ENCODE measurements around the gene HOXA4. TPM values are rescaled to one million over a fixed set of nuclear protein-coding genes. Genes with fewer than 3 reads are reported as not detected.

Gene HOXA4
- total RNA-seq, 1 experiment from 2014 or later = not detected

- peaks cover 26% of the 10 kb centered on the region for H3K4me1 Mint-ChIP-seq
- ChIA-PET POLR2A (no interaction called here), CTCF (interaction anchor here (3.7 kb wide), 1 partner anchor 12 kb away, joined by 22 read pairs; no protein-coding TSS in a partner anchor)
- ATAC-seq = no peak
- no peaks in the 10 kb centered on the region for H3K9me3 Mint-ChIP-seq
- H3K36me3 Mint-ChIP-seq = 0 out of 2 replicates have a peak, but pooled peaks cover 2% of the 10 kb centered on the region
- DNase-seq (ENCODE audit: low spot score) = no peak
- TF ChIP-seq ATF2 (CRISPR knock-in tag; IDR thresholded peaks at IDR 0.05; ENCODE audit: borderline replicate concordance, low read depth) (no peak), ATF1 (CRISPR knock-in tag; IDR thresholded peaks at IDR 0.05) (no peak), TEAD4 (CRISPR knock-in tag; IDR thresholded peaks at IDR 0.05) (no peak), STAT6 (CRISPR knock-in tag; conservative IDR thresholded peaks at IDR 0.05; ENCODE audit: low read depth) (no peak), FOXK1 (CRISPR knock-in tag; IDR thresholded peaks at IDR 0.05) (no peak), AR (CRISPR knock-in tag; IDR thresholded peaks at IDR 0.05) (no peak)
- peaks cover 100% of the 10 kb centered on the region for H3K27me3 Mint-ChIP-seq (ENCODE audit: low read depth)
- no peak overlapping the region for H3K27ac Mint-ChIP-seq
- H3K4me3 Mint-ChIP-seq = no peak overlapping the region
Measured at GRCh38 chr7:27167916-27168264, 37.3 kb upstream of the HOXA4 start.

- Mint-ChIP-seq H3K27ac (no peak overlapping the region), H3K9me3 (no peaks in the 10 kb centered on the region), H3K36me3 (0 out of 2 replicates have a peak, but pooled peaks cover 2% of the 10 kb centered on the region), H3K4me1 (peaks cover 20% of the 10 kb centered on the region), H3K4me3 (no peak overlapping the region), H3K27me3 (ENCODE audit: low read depth) (peaks cover 100% of the 10 kb centered on the region)
- ChIA-PET POLR2A (no interaction called here), CTCF (interaction anchor here (0.6 to 2.3 kb wide), 6 partner anchors 10 to 309 kb away, joined by 3 to 19 read pairs (median 5); partner anchors contain the start of genes HOXA3 and HOXA5)
- no peak for ATAC-seq
- peak; percentile 20 for DNase-seq (ENCODE audit: low spot score)
- TF ChIP-seq SMAD4 (CRISPR knock-in tag; IDR thresholded peaks at IDR 0.05) (no peak), ZNF219 (CRISPR knock-in tag; IDR thresholded peaks at IDR 0.05; ENCODE audit: borderline replicate concordance) (no peak), FOXP4 (CRISPR knock-in tag; IDR thresholded peaks at IDR 0.05) (no peak)
Measured at GRCh38 chr7:27166531-27167505, 36.3 kb upstream of the HOXA4 start.

GRCh38 chr7:27165996-27166530, 35.5 kb upstream of the HOXA4 start:
- ChIA-PET CTCF (interaction anchor here (0.6 to 2.3 kb wide), 7 partner anchors 10 to 308 kb away, joined by 3 to 19 read pairs (median 4); partner anchors contain the start of genes HOXA3, HOXA5 and HOXA7), POLR2A (no interaction called here)
- H3K27ac Mint-ChIP-seq = no peak overlapping the region
- 0 out of 2 replicates have a peak, but pooled peaks cover 2% of the 10 kb centered on the region for H3K36me3 Mint-ChIP-seq
- H3K4me3 Mint-ChIP-seq = no peak overlapping the region
- TF ChIP-seq ZNF512 (CRISPR knock-in tag; IDR thresholded peaks at IDR 0.05; ENCODE audit: borderline replicate concordance) = no peak
- H3K4me1 Mint-ChIP-seq = peaks cover 16% of the 10 kb centered on the region
- H3K9me3 Mint-ChIP-seq = no peaks in the 10 kb centered on the region
- peak; percentile 24 for DNase-seq (ENCODE audit: low spot score)
- H3K27me3 Mint-ChIP-seq (ENCODE audit: low read depth) = peaks cover 100% of the 10 kb centered on the region
- no peak for ATAC-seq

All from WTC11 (cell line).